ENCODE data around the gene PLPPR5. TPM values are rescaled to one million over a fixed set of nuclear protein-coding genes. Genes with fewer than 3 reads are reported as not detected.

PLPPR5 gene
- total and polyA plus RNA-seq, 2 of the 8 experiments (the other 6 are each of a cell fraction or from before 2014, with no cell fraction given), result 1.9 to 5.6 TPM

DNA sequence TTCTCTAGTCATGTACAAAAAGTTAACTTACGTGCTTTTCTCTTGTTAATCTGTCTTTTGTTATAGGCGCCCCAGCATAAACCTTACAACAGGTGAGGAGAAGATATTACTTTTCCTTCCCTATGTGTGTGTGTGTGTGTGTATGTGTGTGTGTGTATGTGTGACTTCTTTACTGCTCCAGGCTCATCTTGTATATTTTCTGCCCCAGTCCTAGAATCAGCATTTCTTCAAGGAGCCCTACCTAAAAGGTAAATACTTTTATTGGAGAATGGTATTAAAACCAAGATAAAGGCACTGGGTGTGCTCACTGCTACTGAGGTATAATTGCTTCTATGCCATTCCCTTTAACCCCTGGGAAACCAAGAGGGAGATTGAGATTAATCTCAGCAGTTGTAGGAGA is 129.8 kb downstream of the PLPPR5 start:
- Histone ChIP-seq H3K9me3 (ENCODE audit: insufficient read depth in 2 of 2, low read depth in 1 of 2, low read length in 1 of 2) (no peaks in the 10 kb centered on the region), H2BK12ac (ENCODE audit: low read depth, low read length) (no peak overlapping the region), H4K8ac (ENCODE audit: extremely low read depth, insufficient read depth, low read length) (no peak overlapping the region), H3K23ac (ENCODE audit: insufficient read length) (no peak overlapping the region), H2BK120ac (replicated peaks; ENCODE audit: low read depth, low read length) (no peak overlapping the region), H3K4me2 (ENCODE audit: insufficient read depth in 1 of 2, low read depth in 2 of 2, low read length in 2 of 2) (no peak overlapping the region), H3K79me1 (ENCODE audit: low read depth, low read length) (no peaks in the 10 kb centered on the region), H4K91ac (replicated peaks; ENCODE audit: insufficient read length, low read length) (no peak overlapping the region), H2BK20ac (ENCODE audit: low read length) (no peak overlapping the region), H3K27ac (ENCODE audit: low read depth, low read length) (no peak overlapping the region), H3K4me1 (replicated peaks in 1 of 4; ENCODE audit: control insufficient read depth in 3 of 4, insufficient read depth in 4 of 4, low read length in 3 of 4) (no peaks in the 10 kb centered on the region), H2BK5ac (ENCODE audit: low read depth, low read length) (no peak overlapping the region), H2AFZ (ENCODE audit: low read length) (no peak overlapping the region), H4K5ac (ENCODE audit: insufficient read length, low read depth, low read length) (no peak overlapping the region), H3K36me3 (ENCODE audit: control insufficient read depth in 2 of 4, insufficient read depth in 4 of 4, low read length in 3 of 4) (no peaks in the 10 kb centered on the region), H4K20me1 (replicated peaks in 1 of 2; ENCODE audit: control insufficient read depth in 1 of 2, insufficient read depth in 2 of 2, low read length in 2 of 2) (no peaks in the 10 kb centered on the region), H3K18ac (ENCODE audit: extremely low read depth, low read length) (no peak overlapping the region), H3K9ac (replicated peaks in 1 of 4; ENCODE audit: extremely low read depth in 1 of 4, low read depth in 3 of 4, low read length in 3 of 4) (no peak overlapping the region), H3K4me3 (ENCODE audit: extremely low read depth in 1 of 4, insufficient read depth in 2 of 4, low read depth in 3 of 4, low read length in 4 of 4) (no peak overlapping the region), H2AK5ac (ENCODE audit: low read depth, low read length) (no peak overlapping the region), H3K56ac (replicated peaks; ENCODE audit: insufficient read length, low read depth, low read length) (no peak overlapping the region), H3K27me3 (replicated peaks in 1 of 4; ENCODE audit: control insufficient read depth in 3 of 4, extremely low read depth in 1 of 4, insufficient read depth in 3 of 4, low read length in 3 of 4) (no peaks in the 10 kb centered on the region), H3K23me2 (ENCODE audit: low read depth, low read length) (no peaks in the 10 kb centered on the region), H3K14ac (ENCODE audit: insufficient read length) (no peak overlapping the region), H2BK15ac (ENCODE audit: low read length) (no peak overlapping the region), H3K4ac (replicated peaks; ENCODE audit: insufficient read length, low read depth, low read length) (no peak overlapping the region), H3K79me2 (ENCODE audit: control insufficient read depth in 1 of 2, insufficient read depth in 2 of 2, low read length in 2 of 2) (no peaks in the 10 kb centered on the region)
- 85% methylated on average over 2 of the region's 2 CpGs; no CpG with 5 or more reads in 1 of the 2 experiments for WGBS, 2 experiments (ENCODE audit: extremely low coverage in 1 of 2, insufficient coverage in 1 of 2, insufficient read length in 1 of 2, insufficient replicate concordance in 2 of 2, low coverage in 1 of 2, low lambda C conversion rate in 2 of 2, missing lambda C conversion rate in 1 of 2)
- no peak for FAIRE-seq
- POLR2A ChIA-PET (ENCODE audit: partially characterized antibody), result no interaction called here
- CTCF ChIA-PET (ENCODE audit: partially characterized antibody), result no interaction called here
- TF ChIP-seq RBBP5 (IDR thresholded peaks at IDR 0.05; ENCODE audit: borderline replicate concordance, low read depth, low read length) (no peak), YY1 (IDR thresholded peaks at IDR 0.05; ENCODE audit: low read depth, low read length) (no peak), CTBP2 (IDR thresholded peaks at IDR 0.05; ENCODE audit: borderline replicate concordance, insufficient read depth, insufficient read length, low read length) (no peak), SUZ12 (IDR thresholded peaks at IDR 0.05; ENCODE audit: low read length) (no peak), HDAC6 (IDR thresholded peaks at IDR 0.05; ENCODE audit: low read depth, low read length) (no peak), POLR2AphosphoS5 (IDR thresholded peaks at IDR 0.05; ENCODE audit: low read depth, low read length) (no peak), JUND (IDR thresholded peaks at IDR 0.05; ENCODE audit: low read length) (no peak), POLR2A (IDR thresholded peaks at IDR 0.05; ENCODE audit: control extremely low read depth in 1 of 2, low read depth in 2 of 2, low read length in 2 of 2) (no peak), BCL11A (IDR thresholded peaks at IDR 0.05; ENCODE audit: low read depth in 2 of 2, low read length in 2 of 2) (no peak), SP4 (IDR thresholded peaks at IDR 0.05; ENCODE audit: low read length) (no peak)
- TF ChIP-seq, protein P1, sequence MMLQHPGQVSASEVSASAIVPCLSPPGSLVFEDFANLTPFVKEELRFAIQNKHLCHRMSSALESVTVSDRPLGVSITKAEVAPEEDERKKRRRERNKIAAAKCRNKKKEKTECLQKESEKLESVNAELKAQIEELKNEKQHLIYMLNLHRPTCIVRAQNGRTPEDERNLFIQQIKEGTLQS (IDR thresholded peaks at IDR 0.05; ENCODE audit: insufficient read depth, low read depth, low read length), result no peak
- DNase-seq (ENCODE audit: low read depth in 1 of 2, low spot score in 2 of 2), result no peak
